Spinal cord (tissue), 10 donors: Measurements from ENCODE around the gene GMDS. TPM values are rescaled to one million over a fixed set of nuclear protein-coding genes. Genes with fewer than 3 reads are reported as not detected.

Source experiments
- DNase-seq, 6 donors: peaks; one replicate each; pipeline versions ENCODE4 v3.0.0 to v3.0.0-alpha.2; 2013 to 2015; ENCODE audit warnings: low spot score in 6 of 6, low read depth in 4 of 6
- H3K27ac ChIP-seq: one replicate; pipeline ENCODE4 v1.5.1; 2013; ENCODE audit warnings: low read depth, low read length, control low read depth
- H3K27me3 ChIP-seq: one replicate; pipeline ENCODE4 v1.6.1; 2013; ENCODE audit warnings: low read length; ENCODE audit not compliant: control insufficient read depth, insufficient read depth
- H3K36me3 ChIP-seq: one replicate; pipeline ENCODE4 v1.6.1; 2013; ENCODE audit warnings: low read length; ENCODE audit not compliant: control insufficient read depth, insufficient read depth
- H3K4me1 ChIP-seq: one replicate; pipeline ENCODE4 v1.6.1; 2013; ENCODE audit warnings: low read length; ENCODE audit not compliant: control insufficient read depth, insufficient read depth
- H3K4me3 ChIP-seq: one replicate; pipeline ENCODE4 v1.5.1; 2013; ENCODE audit warnings: low read depth, low read length, control low read depth
- H3K9me3 ChIP-seq: one replicate; pipeline ENCODE4 v1.6.1; 2013; ENCODE audit warnings: low read length; ENCODE audit not compliant: control insufficient read depth, insufficient read depth
- WGBS: methylation state at CpG from one replicate; pipeline ENCODE4 v1.1.5; 2013; ENCODE audit warnings: missing lambda C conversion rate; ENCODE audit not compliant: insufficient coverage; 5-methylcytosine and 5-hydroxymethylcytosine counted together
- polyA plus RNA-seq, 2 donors: library from polyadenylated mRNA; unstranded; fragments of 120-200 nt; gene quantifications; one replicate each; pipeline ENCODE4 v1.2.1, GENCODE V29; 2013; ENCODE audit not compliant: insufficient read length in 2 of 2
- total RNA-seq, 2 donors: library from RNA; depleted of rRNA in 1 of 2; stranded (reverse); fragments of 120-200 nt in 1 of 2; fragments of >200 nt in 1 of 2; gene quantifications; one replicate each; pipeline versions ENCODE4 v1.2.3 to v1.2.4, GENCODE V29; 2013 to 2014
- donor health status: healthy.

Gene GMDS
- total and polyA plus RNA-seq, 4 donors, result 35.3 to 87.4 (median 49.6) TPM

DNA sequence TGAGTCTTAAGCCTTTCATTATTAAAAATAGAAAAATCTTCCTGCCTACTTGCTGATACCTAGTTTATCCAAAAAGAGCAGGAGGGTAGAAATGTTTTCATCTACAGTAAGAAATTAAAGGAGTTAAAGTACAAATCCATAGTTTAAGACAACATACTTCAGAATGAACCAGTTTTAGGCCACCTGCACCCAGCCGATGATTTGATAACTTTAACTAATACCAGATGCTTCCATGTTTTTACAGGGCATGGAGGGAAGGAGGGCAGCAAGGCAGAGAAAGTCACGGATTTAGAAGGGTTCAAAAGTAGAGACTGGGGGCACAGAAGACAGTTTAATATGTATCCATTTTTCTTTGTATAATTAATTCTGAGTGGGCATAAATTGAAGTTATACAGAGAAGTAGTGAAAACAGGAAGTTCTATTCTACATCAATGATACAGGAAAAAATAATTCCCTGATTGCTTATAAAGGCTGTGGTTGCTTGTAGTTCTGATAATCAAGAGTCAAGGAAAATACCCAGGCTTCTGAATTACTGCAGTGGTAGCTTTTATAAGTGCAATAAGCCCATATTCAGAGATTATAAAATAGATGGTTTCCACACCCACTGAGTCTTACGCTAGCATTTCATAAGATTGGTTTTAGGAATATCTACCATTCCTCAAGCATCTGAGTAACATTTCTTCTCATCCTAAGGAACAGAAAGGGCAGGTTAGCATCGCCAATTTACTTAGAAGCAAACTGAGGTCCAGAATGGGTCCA lies 72.0 kb downstream of the GMDS start:
- no peak for DNase-seq
- no peaks in the 10 kb centered on the region for H3K4me1 ChIP-seq
- H3K27ac ChIP-seq, result no peak overlapping the region
- H3K4me3 ChIP-seq, result no peak overlapping the region
- no peaks in the 10 kb centered on the region for H3K36me3 ChIP-seq
- H3K27me3 ChIP-seq, result no peaks in the 10 kb centered on the region
- WGBS, result no CpG with 5 or more reads among the region's 4 CpGs
- no peaks in the 10 kb centered on the region for H3K9me3 ChIP-seq

DNA sequence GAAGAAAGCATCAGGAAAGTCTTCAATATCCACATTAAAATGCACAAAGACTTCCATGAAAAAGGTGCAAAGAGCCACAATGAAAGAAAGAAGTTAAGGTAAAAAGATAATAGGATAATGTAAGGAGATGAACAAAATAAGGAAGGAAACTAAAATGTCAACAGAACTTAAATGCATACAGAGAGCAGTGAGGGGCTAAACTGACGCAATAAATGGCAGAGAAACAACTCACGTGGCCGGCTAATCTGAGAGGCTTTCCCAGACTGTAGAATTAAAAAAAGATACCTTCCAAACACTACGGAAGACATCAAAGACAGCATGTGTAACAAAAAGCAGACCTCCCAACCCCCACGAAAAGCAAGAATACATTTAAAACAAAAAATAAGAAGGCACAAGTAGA lies 73.7 kb downstream of the GMDS start:
- H3K27me3 ChIP-seq, result no peaks in the 10 kb centered on the region
- H3K9me3 ChIP-seq, result no peaks in the 10 kb centered on the region
- WGBS, result no CpG with 5 or more reads among the region's 5 CpGs
- H3K4me1 ChIP-seq, result no peaks in the 10 kb centered on the region
- no peak for DNase-seq
- H3K4me3 ChIP-seq, result no peak overlapping the region
- H3K36me3 ChIP-seq, result no peaks in the 10 kb centered on the region
- H3K27ac ChIP-seq, result no peak overlapping the region

DNA sequence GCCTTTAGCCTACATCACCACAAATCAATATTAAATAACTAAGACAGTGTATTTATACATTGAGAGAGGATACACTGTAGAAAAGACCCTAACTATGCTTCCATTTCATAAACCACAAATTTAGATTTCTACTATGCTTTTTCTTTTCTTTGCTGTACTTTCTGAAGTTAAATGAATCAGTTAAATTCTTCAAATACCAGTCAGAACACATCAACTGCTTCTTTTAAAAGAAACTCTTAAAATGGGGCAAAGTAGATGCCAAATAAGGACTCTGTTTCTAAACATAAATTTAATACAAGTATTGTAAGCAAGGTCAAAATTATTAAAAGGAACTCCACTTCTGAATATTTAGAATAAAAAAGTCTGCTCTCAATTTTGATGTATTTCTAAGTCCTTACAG lies 76.9 kb downstream of the GMDS start:
- Histone ChIP-seq H3K36me3 (no peaks in the 10 kb centered on the region), H3K9me3 (no peaks in the 10 kb centered on the region), H3K27ac (no peak overlapping the region), H3K4me1 (no peaks in the 10 kb centered on the region), H3K27me3 (no peaks in the 10 kb centered on the region), H3K4me3 (no peak overlapping the region)
- DNase-seq, result no peak

GRCh38 chr6:2166717-2167116 lies 78.7 kb downstream of the GMDS start:
- no peaks in the 10 kb centered on the region for H3K9me3 ChIP-seq
- no peak overlapping the region for H3K4me3 ChIP-seq
- 82% methylated on average over 1 of the region's 1 CpG for WGBS
- H3K36me3 ChIP-seq, result no peaks in the 10 kb centered on the region
- H3K4me1 ChIP-seq, result no peaks in the 10 kb centered on the region
- H3K27me3 ChIP-seq, result no peaks in the 10 kb centered on the region
- DNase-seq, result no peak
- no peak overlapping the region for H3K27ac ChIP-seq

GRCh38 chr6:2165286-2165685 lies 80.1 kb downstream of the GMDS start:
- no peaks in the 10 kb centered on the region for H3K36me3 ChIP-seq
- H3K4me1 ChIP-seq, result no peaks in the 10 kb centered on the region
- no peaks in the 10 kb centered on the region for H3K9me3 ChIP-seq
- H3K27me3 ChIP-seq, result no peaks in the 10 kb centered on the region
- H3K4me3 ChIP-seq, result no peak overlapping the region
- 100% methylated on average over 1 of the region's 1 CpG for WGBS
- no peak overlapping the region for H3K27ac ChIP-seq
- DNase-seq, result peak in 1 of 6 donors; percentile 87

DNA sequence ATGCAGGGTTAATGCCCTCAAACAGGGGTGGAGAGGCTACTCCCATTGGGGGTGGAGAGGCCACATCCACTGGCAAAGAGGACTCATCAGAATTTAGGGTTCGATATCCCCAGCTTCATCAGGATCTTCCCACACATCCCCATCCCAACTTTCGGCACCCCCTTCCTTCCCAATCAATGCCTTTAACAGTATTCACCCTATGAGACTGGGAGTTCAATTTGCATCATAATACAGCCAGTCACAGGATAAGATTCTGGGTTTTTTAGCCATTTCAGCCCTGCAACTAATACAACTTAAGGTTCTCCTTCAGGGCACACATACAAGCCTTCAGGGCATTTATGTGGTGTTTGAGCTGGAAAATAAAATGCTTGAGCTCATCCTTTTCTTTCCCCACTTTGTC lies 80.9 kb downstream of the GMDS start:
- Histone ChIP-seq H3K36me3 (no peaks in the 10 kb centered on the region), H3K27me3 (no peaks in the 10 kb centered on the region), H3K4me3 (no peak overlapping the region), H3K9me3 (no peaks in the 10 kb centered on the region), H3K4me1 (no peaks in the 10 kb centered on the region), H3K27ac (no peak overlapping the region)
- no peak for DNase-seq
- 95% methylated on average over 2 of the region's 2 CpGs for WGBS

GRCh38 chr6:2162079-2162445 lies 83.3 kb downstream of the GMDS start:
- Histone ChIP-seq H3K4me3 (no peak overlapping the region), H3K27ac (no peak overlapping the region), H3K4me1 (no peaks in the 10 kb centered on the region), H3K9me3 (no peaks in the 10 kb centered on the region), H3K36me3 (no peaks in the 10 kb centered on the region), H3K27me3 (no peaks in the 10 kb centered on the region)
- 100% methylated on average over 1 of the region's 1 CpG for WGBS
- DNase-seq, result no peak

DNA sequence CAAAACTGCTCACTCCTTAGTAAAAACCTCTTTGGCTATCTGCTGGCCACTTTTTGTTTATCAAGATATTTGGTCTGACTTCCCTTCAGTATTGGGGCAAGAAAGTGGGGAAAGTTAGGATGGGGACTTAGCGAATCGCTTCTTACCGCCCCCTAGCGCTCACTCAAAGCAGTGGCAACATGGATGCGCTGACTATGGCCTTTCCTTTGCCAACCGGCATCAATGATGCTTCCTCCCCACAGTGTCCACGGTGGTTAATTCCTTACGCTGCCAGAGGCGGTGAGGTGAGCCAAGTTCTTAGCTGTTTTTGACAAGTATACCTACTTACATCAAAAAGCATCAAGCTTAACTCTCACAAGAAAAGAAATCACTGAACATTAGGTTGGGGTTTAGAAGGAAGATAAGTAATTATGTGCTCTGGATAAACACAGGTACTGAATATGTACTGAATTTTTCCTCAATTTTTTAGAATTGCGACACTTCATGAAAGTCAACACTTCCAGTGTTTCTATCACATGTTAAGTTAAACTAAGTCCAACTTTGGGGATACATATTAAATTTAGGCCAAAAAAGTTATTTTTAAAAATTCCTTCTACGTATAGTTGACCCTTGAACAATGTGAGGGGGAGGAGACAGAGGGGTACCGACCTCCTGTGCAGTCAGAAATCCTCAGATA lies 86.7 kb downstream of the GMDS start:
- peak in 2 of 6 donors; percentile 7 to 26 for DNase-seq
- WGBS, result 26% methylated on average over 7 of the region's 12 CpGs
- H3K4me3 ChIP-seq, result no peak overlapping the region
- H3K27ac ChIP-seq, result no peak overlapping the region
- no peaks in the 10 kb centered on the region for H3K9me3 ChIP-seq
- H3K27me3 ChIP-seq, result no peaks in the 10 kb centered on the region
- no peaks in the 10 kb centered on the region for H3K36me3 ChIP-seq
- no peaks in the 10 kb centered on the region for H3K4me1 ChIP-seq

- H3K27me3 ChIP-seq, result no peaks in the 10 kb centered on the region
- WGBS, result no CpG with 5 or more reads among the region's 1 CpG
- no peak overlapping the region for H3K27ac ChIP-seq
- no peaks in the 10 kb centered on the region for H3K4me1 ChIP-seq
- no peaks in the 10 kb centered on the region for H3K36me3 ChIP-seq
- H3K4me3 ChIP-seq, result no peak overlapping the region
- no peak for DNase-seq
- no peaks in the 10 kb centered on the region for H3K9me3 ChIP-seq
Observed at GRCh38 chr6:2157441-2158127, 87.8 kb downstream of the GMDS start.

DNA sequence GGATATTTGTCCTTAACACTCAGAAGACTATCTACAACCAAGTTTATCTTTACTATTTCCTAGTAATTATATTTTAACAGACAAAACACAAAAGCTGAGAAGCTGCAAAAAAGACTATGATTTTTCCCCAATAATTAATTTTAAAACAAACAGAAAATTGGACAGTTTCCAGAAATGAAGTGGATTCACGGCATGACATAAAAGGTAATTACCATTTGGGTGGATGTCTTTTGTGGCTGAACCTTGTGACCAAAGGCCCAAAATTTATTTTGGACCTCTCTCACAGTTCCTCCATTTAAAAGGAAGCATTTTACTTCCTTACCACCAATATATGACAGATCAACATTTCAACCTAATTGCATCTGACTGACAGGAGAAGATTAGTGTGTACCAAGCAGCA lies 90.2 kb downstream of the GMDS start:
- no CpG with 5 or more reads among the region's 1 CpG for WGBS
- Histone ChIP-seq H3K4me1 (no peaks in the 10 kb centered on the region), H3K36me3 (no peaks in the 10 kb centered on the region), H3K9me3 (no peaks in the 10 kb centered on the region), H3K27me3 (no peaks in the 10 kb centered on the region), H3K4me3 (no peak overlapping the region), H3K27ac (no peak overlapping the region)
- DNase-seq, result no peak
